ENCODE measurements around the gene VTA1.
"Not testable (repeated sequence)": the region's sequence is repeated elsewhere in the genome, so short reads cannot be mapped to it uniquely, and the experiment has no call there.

The VTA1 gene, protein sequence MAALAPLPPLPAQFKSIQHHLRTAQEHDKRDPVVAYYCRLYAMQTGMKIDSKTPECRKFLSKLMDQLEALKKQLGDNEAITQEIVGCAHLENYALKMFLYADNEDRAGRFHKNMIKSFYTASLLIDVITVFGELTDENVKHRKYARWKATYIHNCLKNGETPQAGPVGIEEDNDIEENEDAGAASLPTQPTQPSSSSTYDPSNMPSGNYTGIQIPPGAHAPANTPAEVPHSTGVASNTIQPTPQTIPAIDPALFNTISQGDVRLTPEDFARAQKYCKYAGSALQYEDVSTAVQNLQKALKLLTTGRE

DNA sequence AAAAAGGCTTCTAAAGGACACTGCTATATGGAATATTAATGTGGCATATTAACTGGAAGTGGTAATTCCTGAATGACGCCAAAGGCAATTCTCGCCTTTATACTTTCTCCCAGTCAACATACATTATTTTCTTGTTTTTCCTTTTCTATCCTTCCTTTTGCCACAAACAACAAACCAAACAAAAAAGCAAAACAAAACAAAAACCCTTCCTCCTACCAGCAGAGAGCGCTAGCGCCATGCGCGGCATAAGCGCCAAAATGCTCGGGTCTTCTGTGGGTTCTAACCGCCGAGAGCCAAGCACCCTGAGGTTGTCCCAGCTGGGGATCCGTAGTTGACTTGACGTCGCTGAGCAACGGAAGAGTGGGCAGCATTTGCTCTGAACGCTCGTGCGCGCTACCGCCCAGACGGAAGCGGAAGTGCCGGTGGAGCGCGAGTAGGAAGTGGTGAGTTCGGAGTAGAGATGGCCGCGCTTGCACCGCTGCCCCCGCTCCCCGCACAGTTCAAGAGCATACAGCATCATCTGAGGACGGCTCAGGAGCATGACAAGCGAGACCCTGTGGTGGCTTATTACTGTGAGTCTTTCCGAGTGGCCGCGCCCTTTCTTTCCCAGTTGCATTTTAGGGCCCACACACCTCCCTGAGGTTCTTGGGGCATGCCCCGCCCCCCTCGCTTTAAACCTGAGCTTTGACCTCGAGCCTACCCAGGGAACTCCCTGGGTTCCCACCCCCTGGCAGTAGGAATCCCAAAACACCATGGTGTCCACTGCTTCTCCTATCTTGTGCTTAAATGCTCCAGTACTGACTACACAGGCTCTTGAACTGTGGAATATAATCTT, at the start of gene VTA1, which contains the start of gene NMBR:
Gene VTA1, plus strand, starts transcription at position 436 of the 835 bp plus-strand sequence. Its CDS starts 25 bp downstream, at position 461.
Gene NMBR, minus strand, starts transcription at position 295 of the 835 bp plus-strand sequence. CDS start 58,464 bp downstream, outside the sequence.
- DNase-seq: peak; percentile 99

DNA sequence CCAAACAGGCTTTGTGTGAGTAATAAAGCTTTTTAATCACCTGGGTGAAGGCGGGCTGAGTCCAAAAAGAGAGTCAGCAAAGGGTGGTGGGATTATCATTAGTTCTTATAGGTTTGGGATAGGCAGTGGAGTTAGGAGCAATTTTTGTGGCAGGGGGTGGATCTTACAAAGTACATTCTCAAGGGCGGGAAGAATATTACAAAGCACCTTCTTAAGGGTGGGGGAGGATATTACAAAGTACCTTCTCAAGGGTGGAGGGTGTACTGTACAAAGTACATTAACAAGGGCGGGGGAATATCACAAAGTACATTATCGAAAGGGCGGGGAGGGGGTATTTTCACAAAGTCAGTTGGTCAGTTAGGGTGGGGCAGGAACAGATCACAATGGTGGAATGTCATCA, 42.2 kb upstream of the VTA1 start:
- DNase-seq: not testable (repeated sequence)

- not testable (repeated sequence) for DNase-seq
Measured at GRCh38 chr6:142110820-142111219, 36.2 kb upstream of the VTA1 start.

DNA sequence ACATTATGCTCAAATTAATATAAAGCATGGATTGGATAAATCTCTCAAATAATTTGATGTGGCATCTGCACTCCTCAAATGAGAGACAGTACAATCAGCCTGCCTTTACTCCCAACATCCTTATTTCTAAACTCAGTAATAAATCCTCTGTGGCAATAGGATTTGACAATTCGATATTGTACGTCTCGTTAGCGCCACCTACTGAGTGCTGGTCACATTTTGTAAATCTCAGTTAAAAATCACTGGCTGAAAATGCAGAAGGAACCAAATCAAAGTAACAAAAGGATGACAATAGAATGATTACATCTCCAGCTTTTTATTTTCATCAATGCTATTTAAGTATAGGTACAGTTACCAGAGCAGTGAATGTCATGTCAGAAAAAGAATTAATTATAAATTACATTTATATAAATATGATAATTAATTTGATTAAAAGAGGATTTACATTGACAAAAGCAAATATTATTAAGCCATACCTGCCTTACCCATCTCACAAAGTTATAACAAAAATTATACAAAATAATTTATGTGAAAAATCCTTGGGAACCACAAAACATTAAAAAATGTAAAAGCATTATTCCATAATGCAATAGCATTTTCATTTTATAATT, 34.5 kb upstream of the VTA1 start:
- peak; percentile 71 for DNase-seq

GRCh38 chr6:142117366-142117765, 29.7 kb upstream of the VTA1 start:
- DNase-seq: no peak

GRCh38 chr6:142118328-142118727, 28.7 kb upstream of the VTA1 start:
- no peak for DNase-seq

GRCh38 chr6:142118925-142119324, 28.1 kb upstream of the VTA1 start:
- DNase-seq: no peak

GRCh38 chr6:142121342-142121741, 25.7 kb upstream of the VTA1 start:
- no peak for DNase-seq

GRCh38 chr6:142130814-142131213, 16.2 kb upstream of the VTA1 start:
- no peak for DNase-seq

DNA sequence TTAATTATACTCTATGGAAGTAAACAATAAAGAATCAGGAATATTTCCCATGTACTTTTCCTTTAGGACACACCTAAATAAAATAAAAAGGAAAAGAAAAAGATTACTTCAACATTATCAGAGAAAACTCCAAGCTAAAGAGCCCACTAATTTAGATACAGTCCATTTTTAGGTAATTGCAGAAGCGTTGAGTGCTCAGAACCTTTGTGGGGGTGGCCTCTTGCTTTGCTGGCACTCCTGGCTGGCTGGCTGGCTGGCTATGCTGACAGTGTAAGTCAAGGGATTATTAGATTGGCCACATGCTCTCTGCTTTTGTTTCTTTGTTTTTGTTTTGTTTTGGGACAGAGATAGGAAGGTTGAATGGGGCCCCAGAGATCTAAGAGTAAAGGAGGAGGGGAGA, 14.4 kb upstream of the VTA1 start, which contains the start of gene GJE1:
Gene GJE1, plus strand, starts transcription at position 301 of the 400 bp plus-strand sequence. CDS start 234 bp downstream, outside the sequence.
- DNase-seq: no peak

- no peak for DNase-seq
Measured at GRCh38 chr6:142138876-142139275, 8.2 kb upstream of the VTA1 start.

DNA sequence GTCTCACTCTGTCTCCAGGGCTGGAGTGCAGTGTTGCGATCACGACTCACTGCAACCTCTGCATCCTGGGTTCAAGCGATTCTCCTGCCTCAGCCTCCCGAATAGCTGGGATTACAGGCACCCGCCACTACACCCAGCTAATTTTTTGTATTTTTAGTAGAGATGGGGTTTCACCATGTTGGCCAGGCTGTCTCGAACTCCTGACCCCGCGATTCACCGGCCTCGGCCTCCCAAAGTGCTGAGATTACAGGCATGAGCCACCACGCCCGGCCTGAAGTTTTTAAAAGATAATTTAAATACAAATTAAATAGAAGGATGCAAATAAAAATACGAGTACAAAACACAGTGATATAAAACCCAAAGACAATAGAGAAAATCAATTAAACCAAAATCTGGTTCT, 5.5 kb upstream of the VTA1 start:
- not testable (repeated sequence) for DNase-seq

- DNase-seq: no peak
Measured at GRCh38 chr6:142152746-142153145, 5.7 kb downstream of the VTA1 start.

DNA sequence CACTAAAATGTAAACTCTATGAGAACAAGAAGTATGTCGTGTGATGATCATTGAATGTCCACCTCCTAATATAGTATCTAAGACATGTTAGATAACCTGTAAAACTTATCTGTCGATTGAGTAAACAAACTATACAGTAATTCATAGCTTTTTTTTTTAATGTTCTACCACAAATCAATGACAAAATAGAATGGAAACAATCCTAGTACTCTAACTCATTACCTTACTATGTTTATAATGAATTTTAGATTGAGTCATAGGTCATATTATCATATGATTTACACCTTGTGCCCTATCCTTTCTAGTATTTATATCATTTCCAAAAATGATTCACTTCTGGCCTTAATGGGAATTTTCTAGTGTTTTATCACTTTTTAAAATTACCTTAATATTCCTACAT, 6.1 kb downstream of the VTA1 start:
- no peak for DNase-seq

DNA sequence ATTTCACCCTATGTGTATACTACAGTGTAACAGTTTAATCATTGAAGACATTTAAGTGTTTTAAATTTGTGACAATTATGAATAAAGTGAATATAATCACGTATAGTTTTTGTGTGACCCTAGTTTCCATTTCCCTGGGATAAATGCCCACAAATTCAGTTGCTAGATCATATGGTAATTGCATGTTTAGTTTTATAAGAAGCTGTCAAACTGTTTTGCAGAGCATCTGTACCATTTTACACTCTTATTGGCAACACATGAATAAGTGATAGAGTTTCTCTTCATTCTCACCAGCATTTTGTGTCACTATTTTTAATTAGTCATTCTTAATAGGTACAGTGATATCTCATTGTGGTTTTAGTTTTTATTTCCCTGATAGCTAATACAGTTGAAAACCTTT, 7.3 kb downstream of the VTA1 start:
- no peak for DNase-seq

DNA sequence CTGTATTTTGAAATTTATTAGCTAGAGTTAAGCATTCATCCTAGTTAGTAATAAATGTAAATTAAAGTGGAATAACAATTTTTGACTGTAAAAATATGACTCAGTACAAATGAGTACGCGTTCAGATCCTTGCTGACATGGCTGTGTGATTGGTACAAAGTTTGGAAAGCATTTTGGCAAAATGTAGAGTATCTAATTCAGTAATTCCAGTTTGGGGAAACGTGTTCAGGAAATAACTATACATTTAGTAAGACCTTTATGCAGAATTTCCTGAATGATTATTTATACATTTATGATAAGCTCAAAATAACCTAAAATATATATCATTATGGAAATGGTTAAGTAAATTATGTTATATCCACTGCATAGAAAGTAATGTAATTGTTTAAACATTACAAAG, 8.0 kb downstream of the VTA1 start:
- DNase-seq: no peak

- DNase-seq: peak; percentile 65
Measured at GRCh38 chr6:142155895-142156757, 9.1 kb downstream of the VTA1 start.

DNA sequence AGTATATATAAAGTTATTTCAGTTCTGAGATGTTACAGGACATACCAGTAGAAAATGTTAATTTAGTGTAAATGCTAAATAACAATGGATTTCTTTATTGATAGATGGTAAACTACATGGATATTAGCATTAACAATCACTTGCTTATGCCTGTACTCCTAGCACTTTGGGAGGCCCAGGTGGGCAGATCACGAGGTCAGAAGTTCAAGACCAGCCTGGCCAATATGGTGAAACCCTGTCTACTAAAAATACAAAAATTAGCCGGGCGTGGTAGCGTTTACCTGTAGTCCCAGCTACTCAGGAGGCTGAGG, 9.7 kb downstream of the VTA1 start:
- not testable (repeated sequence) for DNase-seq

DNA sequence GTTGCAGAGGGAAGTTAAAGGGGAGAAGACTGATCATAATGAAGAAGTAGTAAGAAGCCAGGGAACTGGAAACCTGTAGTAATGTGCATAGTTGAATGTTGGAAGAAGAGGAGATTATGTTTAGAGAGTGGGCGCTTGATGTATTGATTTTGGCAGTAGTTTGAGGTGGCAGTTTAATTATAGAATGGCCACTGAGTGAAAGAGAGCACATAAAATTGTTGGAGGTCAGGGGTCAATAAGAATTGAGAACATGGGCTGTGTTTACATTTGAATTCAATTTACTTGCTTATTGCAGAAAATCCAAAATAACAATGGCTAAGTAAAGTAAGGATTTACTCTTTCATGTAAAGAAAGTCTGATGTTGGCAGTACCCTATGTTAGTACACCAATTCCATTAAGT, 15.7 kb downstream of the VTA1 start:
- no peak for DNase-seq

GRCh38 chr6:142165227-142165626, 18.2 kb downstream of the VTA1 start:
- DNase-seq: no peak

DNA sequence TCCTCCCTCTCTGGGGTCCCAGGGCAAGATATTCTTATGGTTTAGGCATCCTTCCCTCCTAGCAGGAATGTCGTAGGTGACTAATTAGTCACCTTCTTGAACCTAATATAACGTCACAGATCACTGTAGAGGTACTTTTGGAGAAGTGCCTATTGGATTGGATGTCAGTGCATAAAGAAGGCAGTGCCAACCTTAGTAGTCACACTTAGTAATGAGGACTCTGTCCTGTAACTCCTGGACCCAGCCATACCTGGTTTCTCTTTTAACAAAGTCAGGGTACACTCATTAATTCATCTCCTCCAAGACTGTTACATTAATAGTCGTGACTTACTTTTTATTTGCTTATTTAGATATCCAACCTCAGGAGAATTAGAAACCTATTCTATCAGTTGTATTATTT, 20.0 kb downstream of the VTA1 start:
- no peak for DNase-seq

DNA sequence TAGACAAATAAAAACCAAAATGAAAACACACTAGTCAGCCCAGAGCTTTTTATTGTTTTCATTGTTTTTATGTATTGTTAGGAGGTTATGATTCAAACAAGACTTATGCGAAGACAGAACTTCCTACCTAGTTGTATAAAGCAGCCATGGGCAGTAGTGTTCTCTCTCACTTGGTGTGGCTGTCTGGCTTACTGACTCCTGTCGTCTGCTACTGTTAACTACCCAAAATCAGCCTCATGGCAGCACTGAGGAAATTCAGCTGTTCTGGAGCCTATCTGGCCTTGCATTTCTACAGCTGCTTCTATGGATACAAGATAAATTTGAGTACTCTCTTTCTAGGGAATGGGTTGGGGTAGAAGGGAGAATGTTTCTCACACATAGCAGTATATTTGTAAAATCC, 20.4 kb downstream of the VTA1 start:
- DNase-seq: no peak

- no peak for DNase-seq
Measured at GRCh38 chr6:142171351-142171750, 24.3 kb downstream of the VTA1 start.

Measured in hematopoietic multipotent progenitor cell treated with erythropoietin and hydrocortisone succinate and interleukin-3 and kit ligand, for 8 days (in vitro differentiated cells).